NCI-H187 treated with DMSO at 0.1 percent for 48 hours (cell line): ENCODE results near the gene SBK1.
"Not testable (repeated sequence)": the region's sequence is repeated elsewhere in the genome, so short reads cannot be mapped to it uniquely, and the experiment has no call there.

Source experiments
- DNase-seq: peaks from one replicate; lab custom pipeline; 2025; lab: John Stamatoyannopoulos, UW

The SBK1 gene

DNA sequence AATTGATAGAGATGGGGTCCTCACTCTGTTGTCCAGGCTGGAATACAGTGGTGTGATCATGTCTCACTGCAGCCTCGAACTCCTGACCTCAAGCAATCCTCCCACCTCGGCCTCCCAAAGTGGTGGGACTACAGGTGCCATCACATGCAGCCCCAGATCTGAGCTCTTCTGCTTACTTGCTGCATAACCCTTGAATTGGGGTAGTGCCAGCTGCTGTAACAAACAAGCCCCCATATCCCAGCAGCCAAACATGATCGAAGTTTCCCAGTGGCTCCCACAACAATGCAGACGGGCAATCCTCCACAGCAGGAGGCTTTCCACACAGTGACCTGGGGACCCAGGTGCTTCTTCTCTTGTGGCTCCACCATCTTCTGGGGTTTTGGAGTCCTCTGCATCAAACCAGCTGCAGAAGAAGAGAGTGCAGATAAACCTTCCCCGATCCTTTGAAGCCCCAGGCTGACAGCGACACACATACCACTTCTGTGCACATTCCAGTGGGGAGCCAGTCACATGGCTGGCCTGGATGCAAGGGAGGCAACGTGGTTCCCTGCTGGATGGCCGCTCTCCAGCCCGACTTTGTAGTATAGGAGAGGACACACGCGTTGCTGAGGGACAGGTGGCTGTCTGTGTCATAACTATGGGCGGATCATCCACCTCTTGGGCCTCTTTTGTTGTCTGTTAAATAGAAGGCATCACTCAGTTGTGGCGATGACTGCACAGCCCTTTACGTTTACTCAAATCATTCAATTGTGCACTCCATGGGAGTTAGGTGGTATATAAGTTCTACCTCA is 16.7 kb downstream of the SBK1 start:
- no peak for DNase-seq

GRCh38 chr16:28309811-28310311 is 17.5 kb downstream of the SBK1 start:
- DNase-seq = no peak

DNA sequence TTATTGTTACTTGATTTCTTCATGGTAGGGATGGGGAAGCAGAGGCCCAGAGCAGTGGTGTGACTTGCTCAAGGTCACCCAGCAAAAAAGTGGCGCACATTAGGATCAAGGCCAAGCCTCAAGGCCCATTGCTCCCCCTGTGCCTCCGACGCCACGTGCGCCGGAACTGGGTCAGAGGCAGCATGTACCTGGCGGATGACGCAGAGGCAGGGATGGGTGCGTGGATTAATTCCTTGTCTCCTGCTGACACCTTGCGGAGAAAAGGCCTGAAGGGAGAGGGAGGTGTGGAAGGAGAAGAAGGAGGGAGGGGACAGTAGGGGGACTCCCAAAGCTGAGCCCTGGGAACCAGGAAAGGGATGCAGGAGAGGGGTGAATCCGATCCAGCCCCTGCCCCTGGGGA is 18.5 kb downstream of the SBK1 start:
- DNase-seq = no peak

GRCh38 chr16:28311413-28311812 is 19.1 kb downstream of the SBK1 start:
- DNase-seq = no peak

- DNase-seq = no peak
Measured at GRCh38 chr16:28311913-28312312, 19.6 kb downstream of the SBK1 start.

DNA sequence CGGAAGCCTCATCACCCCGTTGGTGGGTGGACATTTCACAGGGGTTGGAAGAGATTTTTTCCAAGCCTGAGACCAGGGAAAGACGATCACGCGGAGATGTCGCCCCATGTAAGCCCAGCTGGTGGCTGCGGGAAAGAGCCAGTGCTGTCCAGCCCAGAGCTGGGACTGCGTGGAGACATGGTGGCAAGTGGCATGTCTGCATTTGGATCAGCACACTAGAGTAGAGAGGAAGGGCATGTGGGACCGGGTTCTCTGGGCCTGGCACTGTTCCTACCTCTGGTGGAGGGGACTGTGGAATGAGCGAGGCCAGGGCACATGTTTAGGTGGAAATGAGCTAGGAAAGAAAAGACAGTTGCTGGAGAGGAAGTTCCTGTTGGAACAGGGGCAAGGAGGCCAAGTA is 20.0 kb downstream of the SBK1 start:
- DNase-seq = no peak

DNA sequence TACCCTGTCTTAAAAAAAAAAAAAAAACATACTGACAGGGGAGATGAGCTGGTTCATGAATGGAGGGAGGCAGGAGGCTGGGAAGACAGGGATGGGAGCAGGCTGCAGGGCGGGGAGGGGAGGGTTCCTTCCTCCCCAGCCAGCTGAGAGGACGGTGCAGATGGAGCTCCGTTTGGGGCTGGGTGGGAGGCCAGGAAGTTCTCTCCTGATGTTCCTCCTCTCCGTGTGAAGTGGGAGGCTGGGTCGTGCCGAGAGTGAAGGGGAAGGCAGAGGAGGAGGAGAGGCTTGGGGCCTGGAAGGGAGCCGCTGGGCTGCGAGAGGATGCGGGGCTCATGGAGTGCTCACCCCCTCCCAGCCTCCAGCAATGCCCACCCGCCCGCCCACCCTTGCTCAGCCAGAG is 21.3 kb downstream of the SBK1 start:
- no peak for DNase-seq

DNA sequence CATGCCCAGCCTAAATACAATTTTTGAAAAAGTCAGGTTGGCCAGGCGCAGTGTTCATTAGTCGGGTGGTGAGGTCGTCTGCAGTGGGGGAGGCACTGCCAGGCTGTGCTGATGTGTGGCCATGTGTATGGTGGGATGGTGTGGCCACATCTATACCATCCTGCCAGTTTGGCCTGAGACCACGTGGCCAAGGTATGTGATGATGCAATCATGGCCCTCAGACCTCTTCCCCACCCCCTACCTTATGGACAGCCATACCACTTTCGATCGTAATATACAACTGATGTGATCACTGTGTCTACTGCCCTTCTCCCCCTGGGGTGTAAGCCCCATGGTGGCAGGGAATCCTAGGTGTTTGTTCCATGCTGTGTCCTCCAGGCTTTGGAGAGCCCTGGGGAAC is 23.7 kb downstream of the SBK1 start:
- no peak for DNase-seq

- no peak for DNase-seq
Measured at GRCh38 chr16:28317040-28317880, 24.9 kb downstream of the SBK1 start.

GRCh38 chr16:28318042-28318744 is 25.9 kb downstream of the SBK1 start:
- no peak for DNase-seq

- DNase-seq = no peak
Measured at GRCh38 chr16:28319476-28320022, 27.2 kb downstream of the SBK1 start.

DNA sequence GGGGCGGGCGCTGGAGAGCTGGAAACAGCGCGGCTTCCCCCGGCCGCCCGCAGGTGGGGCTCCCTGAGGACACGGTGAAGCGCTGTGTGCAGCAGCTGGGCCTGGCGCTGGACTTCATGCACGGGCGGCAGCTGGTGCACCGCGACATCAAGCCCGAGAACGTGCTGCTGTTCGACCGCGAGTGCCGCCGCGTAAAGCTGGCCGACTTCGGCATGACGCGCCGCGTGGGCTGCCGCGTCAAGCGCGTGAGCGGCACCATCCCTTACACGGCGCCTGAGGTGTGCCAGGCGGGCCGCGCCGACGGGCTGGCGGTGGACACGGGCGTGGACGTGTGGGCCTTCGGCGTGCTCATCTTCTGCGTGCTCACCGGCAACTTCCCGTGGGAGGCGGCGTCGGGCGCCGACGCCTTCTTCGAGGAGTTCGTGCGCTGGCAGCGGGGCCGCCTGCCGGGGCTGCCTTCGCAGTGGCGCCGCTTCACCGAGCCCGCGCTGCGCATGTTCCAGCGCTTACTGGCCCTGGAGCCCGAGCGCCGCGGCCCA is 27.8 kb downstream of the SBK1 start:
- DNase-seq = no peak

GRCh38 chr16:28320741-28321140 is 28.4 kb downstream of the SBK1 start:
- DNase-seq = no peak

- no peak for DNase-seq
Measured at GRCh38 chr16:28321700-28322411, 29.5 kb downstream of the SBK1 start.

GRCh38 chr16:28324235-28324886 is 32.0 kb downstream of the SBK1 start:
- DNase-seq = no peak

GRCh38 chr16:28324887-28325279 is 32.6 kb downstream of the SBK1 start:
- no peak for DNase-seq

GRCh38 chr16:28326881-28327610 is 34.7 kb downstream of the SBK1 start:
- no peak for DNase-seq

GRCh38 chr16:28330232-28330631 is 37.9 kb downstream of the SBK1 start:
- not testable (repeated sequence) for DNase-seq

DNA sequence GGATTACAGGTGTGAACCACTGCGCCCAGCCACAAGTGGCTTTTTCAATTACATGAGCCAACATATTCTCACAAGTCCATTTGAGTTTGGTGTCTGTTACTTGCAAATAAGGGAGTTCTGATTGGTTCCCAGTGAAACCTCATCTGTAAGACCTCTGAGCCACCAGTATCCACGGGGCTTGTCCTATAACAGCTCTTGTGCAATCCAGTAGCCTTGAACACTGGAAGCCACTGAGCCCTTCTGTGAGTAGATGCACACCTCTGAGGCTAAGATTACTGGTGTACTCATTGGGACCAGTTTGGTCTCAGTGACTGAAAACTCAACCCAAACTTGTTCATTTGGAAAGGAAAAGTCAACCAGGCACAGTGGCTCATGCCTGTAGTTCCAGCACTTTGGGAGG is 38.7 kb downstream of the SBK1 start:
- not testable (repeated sequence) for DNase-seq

DNA sequence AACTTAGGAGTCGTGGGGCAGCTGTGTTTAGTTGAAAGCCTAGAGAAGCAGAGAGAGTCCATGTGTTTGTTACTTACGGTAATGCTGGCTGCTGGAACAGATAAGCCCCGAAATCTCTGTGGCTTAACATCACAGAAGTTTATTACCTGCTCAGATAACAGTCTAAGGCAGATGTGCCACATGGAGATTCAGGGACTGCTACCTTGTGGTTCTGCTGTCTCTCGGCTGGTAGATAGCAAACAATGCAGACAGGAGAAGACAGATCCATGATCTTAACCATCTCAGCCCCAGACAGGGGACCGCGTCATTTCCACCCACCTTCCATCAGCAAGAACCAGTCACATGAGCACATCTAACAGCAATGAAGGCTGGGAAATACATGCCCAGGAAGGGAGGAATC is 40.3 kb downstream of the SBK1 start:
- DNase-seq = not testable (repeated sequence)
